T follicular helper cell (primary cell): ENCODE measurements around the gene BAMBI.

Experiments used
- DNase-seq: peaks from one replicate; pipeline ENCODE4 v3.0.0-alpha.2; 2020; ENCODE audit warnings: low read depth

The BAMBI gene

GRCh38 chr10:28674782-28675181 is 2.5 kb upstream of the BAMBI start:
- DNase-seq = no peak

GRCh38 chr10:28676326-28676967 is 874 bp upstream of the BAMBI start:
- DNase-seq = no peak

- DNase-seq = peak; percentile 2
Observed at GRCh38 chr10:28677888-28678686, 766 bp downstream of the BAMBI start.

- DNase-seq = no peak
Observed at GRCh38 chr10:28678687-28679457, 1.6 kb downstream of the BAMBI start.

- no peak for DNase-seq
Observed at GRCh38 chr10:28679581-28680357, 2.4 kb downstream of the BAMBI start.

GRCh38 chr10:28680358-28680752 is 3.0 kb downstream of the BAMBI start:
- no peak for DNase-seq

- no peak for DNase-seq
Observed at GRCh38 chr10:28681291-28681763, 4.0 kb downstream of the BAMBI start.

- DNase-seq = no peak
Observed at GRCh38 chr10:28681928-28682750, 4.8 kb downstream of the BAMBI start.

- DNase-seq = no peak
Observed at GRCh38 chr10:28684157-28684985, 7.0 kb downstream of the BAMBI start.

GRCh38 chr10:28684986-28685580 is 7.8 kb downstream of the BAMBI start:
- DNase-seq = no peak

GRCh38 chr10:28685717-28686116 is 8.4 kb downstream of the BAMBI start:
- DNase-seq = no peak

GRCh38 chr10:28686835-28687682 is 9.7 kb downstream of the BAMBI start:
- DNase-seq = no peak

GRCh38 chr10:28687683-28688001 is 10.3 kb downstream of the BAMBI start:
- DNase-seq = no peak

- DNase-seq = no peak
Observed at GRCh38 chr10:28690545-28690944, 13.2 kb downstream of the BAMBI start.

- no peak for DNase-seq
Observed at GRCh38 chr10:28691187-28691694, 13.9 kb downstream of the BAMBI start.

- no peak for DNase-seq
Observed at GRCh38 chr10:28692050-28692449, 14.7 kb downstream of the BAMBI start.

- no peak for DNase-seq
Observed at GRCh38 chr10:28694530-28694929, 17.2 kb downstream of the BAMBI start.

- DNase-seq = no peak
Observed at GRCh38 chr10:28698075-28698474, 20.8 kb downstream of the BAMBI start.
